NCI-H146 (cell line): ENCODE results near the gene FOXK2.
A peak's percentile ranks its signal among the peaks of the same experiment; 100 is the strongest.
"Not testable (repeated sequence)": the region's sequence is repeated elsewhere in the genome, so short reads cannot be mapped to it uniquely, and the experiment has no call there.

Source experiments
- DNase-seq: peaks from one replicate; lab custom pipeline; 2025; lab: John Stamatoyannopoulos, UW

Gene FOXK2

DNA sequence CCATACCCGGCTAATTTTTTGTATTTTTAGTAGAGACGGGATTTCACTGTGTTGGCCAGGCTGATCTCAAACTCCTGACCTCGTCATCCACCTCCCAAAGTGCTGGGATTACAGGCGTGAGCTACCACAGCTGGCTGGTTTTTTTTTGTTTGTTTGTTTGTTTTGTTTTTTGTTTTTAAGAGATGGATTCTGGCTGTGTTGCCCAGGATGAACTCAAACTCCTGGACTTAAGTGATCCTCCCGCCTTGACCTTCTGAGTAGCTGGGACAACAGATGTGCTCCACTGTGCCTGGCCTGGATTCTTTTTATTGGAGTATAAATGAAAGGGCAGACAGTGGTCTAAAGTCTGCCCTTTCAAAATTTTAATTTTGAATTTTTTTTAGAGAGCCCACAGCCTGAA, 44.7 kb downstream of the FOXK2 start:
- DNase-seq, result no peak

DNA sequence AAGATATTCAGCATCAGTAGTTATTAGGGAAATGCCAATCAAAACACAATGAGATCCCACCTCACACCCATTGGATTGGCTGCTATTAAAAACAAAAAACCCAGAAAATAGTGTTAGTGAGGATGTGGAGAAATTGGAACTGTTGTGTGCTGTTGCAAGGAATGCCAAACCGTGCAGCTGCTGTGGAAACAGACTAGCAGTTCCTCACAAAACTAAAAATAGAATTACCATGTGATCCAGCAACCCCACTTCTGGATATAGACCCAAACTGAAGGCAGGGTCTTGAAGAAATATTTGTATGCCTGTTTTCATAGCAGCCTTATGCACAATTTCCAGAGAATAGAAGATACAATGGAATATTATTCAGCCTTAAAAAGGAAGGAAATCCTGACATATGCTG, 46.0 kb downstream of the FOXK2 start:
- DNase-seq, result no peak

DNA sequence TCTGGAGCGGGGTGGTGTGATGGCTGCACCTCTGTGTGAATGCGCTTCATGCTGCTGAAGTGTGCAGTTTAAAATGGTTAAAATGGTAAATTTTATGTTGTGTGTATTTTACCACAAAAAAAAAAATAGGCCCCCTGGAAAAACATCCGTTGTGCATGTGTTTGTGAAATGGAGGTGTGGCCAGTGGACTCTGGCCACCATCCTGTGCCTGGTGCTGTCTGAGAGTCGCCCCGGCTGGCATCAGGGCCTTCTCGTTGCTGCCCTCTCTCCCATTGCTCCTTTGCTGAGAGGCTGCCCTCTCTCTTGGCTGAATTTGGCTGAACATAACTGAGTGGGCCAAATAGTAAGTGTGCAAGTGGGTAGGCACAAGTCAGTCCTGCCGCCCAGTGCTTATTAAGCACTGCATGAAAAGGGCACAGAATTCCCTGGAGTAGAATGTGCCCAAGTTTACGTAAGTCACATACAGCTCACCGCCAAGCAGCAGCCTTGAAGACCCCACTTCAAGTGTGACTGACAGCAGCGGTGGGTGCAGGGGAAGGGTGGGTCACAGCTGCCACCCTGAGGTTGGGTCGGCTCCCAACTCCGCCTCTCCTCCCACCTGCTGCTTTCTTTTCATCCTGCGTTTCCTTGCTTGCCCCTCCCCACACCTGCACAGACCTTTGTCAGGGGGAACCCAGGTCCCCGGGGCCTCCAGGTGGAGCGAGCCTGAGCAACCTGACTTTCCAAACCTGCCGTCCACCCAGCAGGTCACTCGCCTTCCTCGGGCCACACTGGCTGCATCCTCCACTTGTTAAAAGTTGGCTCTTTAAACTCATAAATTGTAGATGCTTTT, 46.8 kb downstream of the FOXK2 start:
- peak; percentile 64 for DNase-seq

DNA sequence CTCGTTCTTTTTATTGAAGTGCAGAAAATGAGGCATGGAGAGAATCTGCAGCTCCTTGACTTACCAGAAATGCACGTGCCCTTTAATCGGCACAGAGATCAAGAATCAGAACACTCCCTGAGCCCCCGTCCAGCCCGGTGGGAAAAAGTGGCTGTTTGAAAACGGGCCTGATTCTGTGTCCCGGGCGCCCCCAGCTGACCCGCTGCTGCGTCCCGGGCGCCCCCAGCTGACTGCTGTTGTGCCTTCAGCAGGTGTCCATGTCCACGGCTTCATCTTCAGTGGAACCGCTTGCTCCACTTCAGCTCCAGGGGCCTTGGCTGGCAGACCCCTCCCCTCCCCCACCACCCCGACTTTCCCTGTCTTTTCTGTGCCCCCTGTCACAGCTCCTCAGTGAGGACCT, 47.8 kb downstream of the FOXK2 start:
- no peak for DNase-seq

DNA sequence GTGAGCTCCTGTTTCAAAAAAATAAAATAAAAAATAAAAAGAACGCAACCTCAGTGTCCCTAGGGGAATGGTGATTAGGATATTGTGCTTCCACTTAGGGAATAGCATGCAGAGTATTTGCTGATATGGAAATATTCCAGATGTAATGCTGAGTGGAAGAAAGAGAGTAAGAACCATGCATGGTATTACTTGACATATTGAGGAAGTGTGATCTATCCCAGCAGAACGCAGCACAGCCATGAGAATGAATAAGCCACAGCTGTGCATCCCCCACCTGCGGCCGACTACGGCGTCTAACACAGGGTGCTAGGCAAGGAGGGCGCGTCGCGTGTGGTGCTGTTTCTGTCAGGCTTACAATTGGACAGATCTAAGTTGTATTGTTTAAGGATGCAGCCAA, 49.5 kb downstream of the FOXK2 start:
- DNase-seq, result no peak

DNA sequence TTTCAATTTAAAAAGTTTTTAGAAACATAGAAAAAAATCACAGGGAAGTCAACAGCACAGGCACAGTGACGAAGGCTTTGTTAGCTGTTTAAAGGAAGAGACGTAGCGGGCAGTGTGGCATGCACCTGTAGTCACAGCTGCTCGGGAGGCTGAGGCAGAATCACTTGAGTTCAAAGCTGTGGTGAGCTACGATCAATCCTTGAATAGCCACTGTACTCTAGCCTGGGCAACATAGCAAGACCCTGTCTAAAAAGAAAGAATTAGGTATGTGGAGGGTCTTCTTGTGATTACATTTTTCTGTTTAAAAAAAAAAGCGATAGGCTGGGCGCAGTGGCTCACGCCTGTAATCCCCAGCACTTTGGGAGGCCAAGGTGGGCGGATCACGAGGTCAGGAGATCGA, 50.1 kb downstream of the FOXK2 start:
- no peak for DNase-seq

DNA sequence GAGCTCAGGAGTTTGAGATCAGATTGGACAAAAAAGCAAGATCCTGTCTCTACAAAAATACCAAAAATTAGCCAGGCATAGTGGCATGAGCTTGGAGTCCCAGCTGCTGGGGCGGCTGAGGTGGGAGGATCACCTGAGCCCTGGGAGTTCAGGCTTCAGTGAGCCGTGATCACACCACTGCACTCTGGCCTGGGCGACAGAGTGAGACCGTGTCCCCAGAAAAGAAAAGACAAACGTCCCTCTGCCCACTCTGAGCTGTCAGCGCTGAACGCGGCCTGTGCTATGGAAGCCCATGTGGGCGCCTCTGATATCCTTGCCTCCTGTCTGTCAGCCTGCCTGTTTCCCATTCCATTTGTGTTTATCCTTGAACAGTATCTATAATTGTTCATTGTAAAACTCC, 50.7 kb downstream of the FOXK2 start:
- no peak for DNase-seq

DNA sequence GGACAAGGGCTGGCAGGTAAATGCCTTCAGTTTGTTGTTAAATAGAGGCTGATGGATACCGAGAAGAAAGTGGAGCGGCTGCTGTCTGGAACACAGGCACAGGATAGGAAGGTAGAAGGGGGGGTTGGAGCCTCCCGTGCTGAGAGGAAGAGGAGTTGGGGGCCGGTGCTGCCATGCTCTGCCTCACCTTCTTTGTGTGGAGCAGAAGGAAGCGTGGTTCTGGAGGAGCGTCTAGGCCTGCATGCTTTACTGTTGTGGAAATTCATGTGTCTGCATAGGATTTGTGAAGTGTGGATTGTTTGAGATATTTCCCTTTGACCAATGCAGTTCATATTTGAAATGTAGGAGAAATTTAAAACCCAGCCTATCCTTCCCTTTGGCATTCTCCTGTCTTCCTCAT, 52.3 kb downstream of the FOXK2 start:
- no peak for DNase-seq

DNA sequence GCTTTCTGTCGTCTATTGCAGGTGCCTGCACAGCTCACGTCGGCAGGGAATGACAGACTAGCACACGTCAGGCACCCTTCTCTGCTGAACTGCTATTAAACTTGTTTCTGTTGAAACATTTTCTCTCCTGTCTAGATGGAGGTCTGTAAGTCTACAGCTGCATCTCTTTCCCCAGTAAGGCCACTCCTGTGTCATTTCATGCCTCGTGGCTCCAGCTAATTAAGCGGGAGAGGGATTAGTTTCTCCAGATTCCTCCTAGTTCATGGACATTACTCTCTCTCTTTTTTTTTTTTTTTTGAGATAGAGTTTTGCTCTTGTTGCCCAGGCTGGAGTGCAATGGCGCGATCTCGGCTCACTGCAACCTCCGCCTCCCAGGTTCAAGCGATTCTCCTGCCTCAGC, 54.5 kb downstream of the FOXK2 start:
- no peak for DNase-seq

DNA sequence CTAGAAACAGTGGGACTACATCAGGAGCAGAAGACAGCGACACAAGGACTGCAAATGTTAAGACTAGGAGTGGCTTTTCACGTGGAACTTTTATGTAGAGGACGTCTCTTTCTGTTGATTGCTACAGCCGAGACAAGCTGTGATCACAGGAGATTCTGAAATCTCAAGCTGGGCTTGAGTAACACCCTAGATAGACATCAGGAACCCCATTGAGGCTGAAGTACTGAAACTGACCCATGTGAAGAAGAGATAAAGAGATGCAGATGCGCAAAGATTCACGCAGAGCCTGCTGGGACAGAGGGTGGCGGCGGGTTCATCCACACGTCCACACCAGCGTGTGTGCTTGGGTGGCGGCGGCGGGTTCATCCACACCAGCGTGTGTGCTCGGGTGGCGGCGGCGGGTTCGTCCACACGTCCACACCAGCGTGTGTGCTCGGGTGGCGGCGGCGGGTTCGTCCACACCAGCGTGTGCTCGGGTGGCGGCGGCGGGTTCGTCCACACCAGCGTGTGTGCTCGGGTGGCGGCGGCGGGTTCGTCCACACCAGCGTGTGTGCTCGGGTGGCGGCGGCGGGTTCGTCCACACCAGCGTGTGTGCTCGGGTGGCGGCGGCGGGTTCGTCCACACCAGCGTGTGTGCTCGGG, 56.2 kb downstream of the FOXK2 start:
- DNase-seq, result not testable (repeated sequence)

DNA sequence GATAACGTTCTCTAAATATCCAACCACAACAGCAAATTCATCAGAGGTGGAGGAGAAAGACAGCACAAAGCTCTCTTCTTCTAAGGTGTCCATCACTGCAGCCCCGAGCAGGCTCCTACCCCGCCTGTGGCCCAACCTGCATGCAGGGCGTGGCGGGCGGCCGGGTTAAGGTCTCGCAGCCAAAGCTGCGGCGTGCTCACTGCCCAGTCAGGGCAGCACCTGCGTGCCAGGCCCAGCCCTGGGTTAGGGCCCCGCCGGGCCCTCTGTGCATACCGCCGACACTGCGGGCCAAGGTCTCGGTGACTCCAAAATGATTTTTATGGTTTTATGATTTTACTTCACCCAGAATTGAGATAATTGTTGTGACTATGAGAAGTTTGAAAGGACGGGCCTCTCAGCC, 57.8 kb downstream of the FOXK2 start:
- no peak for DNase-seq

DNA sequence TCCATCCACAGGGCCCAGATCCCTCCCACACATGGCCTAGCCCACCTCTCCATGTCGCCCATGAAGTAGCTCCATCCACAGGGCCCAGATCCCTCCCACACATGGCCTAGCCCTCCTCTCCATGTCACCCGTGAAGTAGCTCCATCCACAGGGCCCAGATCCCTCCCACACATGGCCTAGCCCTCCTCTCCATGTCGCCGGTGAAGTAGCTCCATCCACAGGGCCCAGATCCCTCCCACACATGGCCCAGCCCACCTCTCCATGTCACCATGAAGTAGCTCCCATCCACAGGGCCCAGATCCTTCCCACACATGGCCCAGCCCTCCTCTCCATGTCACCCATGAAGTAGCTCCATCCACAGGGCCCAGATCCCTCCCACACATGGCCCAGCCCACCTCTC, 60.4 kb downstream of the FOXK2 start:
- DNase-seq, result not testable (repeated sequence)

DNA sequence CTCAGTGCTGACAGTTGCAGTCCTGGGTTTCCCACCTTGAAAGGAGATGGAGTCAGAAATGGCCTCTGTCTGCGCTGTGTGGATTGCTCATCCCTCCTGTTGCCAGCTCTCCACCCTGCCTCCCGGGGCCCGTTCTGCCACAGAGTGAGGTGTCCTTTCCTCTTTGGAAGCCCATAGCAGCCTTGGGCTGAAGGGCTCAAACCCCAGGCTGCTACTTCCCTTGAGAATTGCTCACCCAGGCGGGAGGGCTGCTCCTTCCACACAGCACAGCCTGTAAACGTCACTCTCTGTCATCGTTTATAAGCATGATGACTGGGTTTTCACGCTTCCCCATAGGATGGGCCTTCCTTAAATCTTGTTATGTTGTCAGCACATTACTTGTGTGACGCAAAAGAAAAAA, 62.7 kb downstream of the FOXK2 start:
- no peak for DNase-seq

DNA sequence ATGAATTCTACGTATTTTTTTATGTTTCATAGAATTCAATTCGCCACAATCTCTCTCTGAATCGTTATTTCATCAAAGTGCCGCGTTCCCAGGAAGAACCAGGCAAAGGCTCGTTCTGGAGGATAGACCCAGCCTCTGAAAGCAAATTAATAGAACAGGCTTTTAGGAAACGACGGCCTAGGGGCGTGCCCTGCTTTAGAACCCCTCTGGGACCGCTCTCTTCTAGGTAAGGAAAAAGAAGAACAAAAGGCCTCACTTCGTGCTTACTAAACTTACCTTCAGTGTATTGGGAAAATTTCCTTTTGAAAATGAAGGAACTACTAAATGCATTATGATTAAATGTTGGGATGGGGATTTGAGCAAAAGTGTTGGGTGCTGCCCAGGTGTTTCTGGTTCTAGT, 63.2 kb downstream of the FOXK2 start:
- no peak for DNase-seq

DNA sequence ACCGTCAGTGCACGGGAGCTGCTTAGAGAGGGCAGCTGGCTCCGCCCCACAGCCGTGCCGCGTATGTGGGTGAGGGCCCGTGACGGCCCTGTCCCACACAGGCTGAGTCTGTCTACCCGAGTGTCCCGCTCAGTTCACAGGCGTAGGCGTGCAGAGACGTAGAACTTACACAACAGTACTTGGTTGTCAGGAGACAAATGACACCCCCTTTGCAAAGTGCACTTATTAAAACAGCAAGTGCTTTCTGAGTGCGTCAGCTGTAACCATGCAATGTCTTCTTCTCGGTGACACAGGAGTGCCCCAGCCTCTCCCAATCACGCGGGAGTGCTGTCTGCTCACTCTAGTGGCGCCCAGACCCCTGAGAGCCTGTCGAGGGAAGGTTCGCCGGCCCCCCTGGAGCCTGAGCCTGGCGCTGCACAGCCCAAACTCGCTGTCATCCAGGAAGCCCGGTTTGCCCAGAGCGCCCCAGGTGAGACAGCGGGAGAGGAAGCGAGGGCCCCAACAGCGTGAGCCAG, 64.2 kb downstream of the FOXK2 start:
- DNase-seq, result no peak

DNA sequence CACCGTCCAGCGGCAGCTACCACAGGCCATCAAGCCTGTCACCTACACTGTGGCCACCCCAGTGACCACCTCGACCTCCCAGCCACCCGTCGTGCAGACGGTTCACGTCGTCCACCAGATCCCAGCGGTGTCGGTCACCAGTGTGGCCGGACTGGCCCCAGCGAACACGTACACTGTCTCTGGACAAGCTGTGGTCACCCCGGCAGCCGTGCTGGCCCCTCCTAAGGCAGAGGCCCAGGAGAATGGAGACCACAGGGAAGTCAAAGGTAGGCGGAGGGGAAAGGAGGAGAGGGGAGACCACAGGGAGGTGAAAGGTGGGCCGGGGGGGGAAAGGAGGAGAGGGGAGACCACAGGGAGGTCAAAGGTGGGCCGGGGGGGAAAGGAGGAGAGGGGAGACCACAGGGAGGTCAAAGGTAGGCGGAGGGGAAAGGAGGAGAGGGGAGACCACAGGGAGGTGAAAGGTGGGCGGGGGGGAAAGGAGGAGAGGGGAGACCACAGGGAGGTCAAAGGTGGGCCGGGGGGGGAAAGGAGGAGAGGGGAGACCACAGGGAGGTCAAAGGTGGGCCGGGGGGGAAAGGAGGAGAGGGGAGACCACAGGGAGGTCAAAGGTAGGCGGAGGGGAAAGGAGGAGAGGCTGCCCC, 66.5 kb downstream of the FOXK2 start:
- DNase-seq, result not testable (repeated sequence)

DNA sequence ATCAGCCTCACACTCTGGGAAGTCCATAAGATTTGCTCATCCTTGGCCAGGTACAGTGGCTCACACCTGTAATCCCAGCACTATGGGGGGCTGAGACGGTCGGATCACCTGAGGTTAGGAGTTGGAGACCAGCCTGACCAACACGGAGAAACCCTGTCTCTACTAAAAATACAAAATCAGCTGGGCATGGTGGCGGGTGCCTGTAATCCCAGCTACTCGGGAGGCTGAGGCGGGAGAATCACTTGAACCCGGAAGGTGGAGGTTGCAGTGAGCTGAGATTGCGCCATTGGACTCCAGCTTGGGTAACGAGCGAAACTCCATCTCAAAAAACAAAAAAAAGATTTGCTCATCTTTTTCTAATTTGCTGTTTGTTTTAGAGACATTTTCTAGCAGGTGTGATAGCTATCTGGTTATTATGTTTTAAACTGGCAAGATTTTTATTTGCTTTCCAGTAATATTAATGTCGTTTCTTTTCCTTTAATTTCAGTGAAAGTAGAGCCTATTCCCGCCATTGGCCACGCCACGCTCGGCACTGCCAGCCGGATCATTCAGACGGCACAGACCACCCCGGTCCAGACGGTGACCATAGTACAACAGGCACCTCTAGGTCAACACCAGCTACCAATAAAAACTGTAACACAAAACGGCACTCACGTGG, 67.2 kb downstream of the FOXK2 start:
- no peak for DNase-seq

DNA sequence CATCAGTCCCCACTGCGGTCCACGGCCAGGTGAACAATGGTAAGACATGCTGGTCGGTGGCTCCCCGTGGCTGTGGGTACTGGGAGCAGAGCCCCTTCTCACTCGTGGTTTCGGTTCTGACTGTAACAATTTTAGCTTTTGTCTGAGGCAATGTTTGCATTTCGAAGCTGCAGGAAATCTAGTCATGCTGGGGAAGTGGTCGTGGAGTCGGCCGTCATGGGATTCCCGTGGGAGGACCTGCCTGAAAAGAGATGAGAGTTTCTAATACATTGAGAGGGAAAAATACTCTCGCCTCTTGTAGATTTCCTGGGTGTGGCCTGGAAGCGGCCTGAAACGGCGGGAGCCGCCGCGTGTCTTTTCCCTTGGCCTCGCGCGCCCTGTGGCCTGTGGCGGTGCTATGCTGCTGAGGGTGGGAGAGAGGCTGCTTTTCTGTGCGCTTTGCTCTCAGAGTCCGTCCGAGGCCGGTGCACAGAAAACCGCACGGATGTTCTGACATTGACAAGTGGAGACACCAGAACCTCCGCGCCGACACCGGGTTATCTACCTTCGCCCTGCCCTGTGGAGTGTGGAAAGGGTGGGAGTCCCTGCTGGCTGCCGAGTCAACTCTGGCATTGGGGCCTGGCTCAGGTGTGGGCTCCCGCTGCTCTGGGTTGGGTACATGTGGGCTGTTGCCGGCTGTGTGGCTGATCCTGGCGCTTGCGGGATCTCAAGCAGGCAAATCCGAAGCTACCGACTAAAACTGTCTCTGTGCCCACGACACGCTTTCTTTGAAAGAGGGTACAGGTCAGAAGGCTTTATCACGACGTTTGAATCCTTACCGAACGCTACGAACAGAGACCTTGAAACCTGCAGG, 67.9 kb downstream of the FOXK2 start:
- DNase-seq, result no peak

DNA sequence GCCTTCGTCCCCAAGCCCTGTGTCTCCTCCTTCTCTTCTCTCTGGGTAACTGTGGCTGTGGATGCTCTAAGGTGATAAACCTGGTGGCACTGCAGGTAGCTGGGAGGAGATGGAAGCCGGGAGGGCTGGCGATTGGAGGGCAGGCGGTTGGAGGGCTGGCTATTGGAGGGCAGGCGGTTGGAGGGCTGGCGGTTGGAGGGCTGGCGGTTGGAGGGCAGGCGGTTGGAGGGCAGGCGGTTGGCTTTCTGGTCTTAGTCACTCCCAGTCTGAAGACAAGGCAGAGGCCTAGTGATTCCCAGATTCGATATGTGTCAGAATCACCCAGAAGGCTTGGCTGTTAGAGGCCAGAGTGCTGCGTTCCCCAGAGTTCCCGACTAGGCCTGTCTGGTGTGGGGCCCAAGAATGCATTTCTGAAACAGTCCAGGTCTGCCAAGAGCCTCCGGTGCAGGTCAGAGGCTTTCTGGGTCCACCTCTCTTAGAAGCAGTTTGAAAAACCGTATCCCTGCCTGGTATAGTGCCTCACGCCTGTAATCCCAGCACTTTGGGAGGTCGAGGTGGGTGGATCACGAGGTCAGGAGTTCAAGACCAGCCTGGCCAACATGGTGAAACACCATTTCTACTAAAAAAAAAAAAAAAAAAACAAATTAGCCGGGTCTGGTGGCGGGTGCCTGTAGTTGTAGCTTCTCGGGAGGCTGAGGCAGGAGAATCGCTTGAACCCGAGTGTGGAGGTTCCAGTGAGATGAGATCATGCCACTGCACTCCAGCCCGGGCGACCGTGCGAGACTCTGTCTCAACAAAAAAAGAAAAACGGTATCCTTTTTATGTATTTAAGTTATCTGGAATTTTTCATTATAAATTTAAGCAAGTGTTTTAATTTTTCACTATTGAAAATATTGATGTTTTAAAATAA, 69.0 kb downstream of the FOXK2 start:
- no peak for DNase-seq

DNA sequence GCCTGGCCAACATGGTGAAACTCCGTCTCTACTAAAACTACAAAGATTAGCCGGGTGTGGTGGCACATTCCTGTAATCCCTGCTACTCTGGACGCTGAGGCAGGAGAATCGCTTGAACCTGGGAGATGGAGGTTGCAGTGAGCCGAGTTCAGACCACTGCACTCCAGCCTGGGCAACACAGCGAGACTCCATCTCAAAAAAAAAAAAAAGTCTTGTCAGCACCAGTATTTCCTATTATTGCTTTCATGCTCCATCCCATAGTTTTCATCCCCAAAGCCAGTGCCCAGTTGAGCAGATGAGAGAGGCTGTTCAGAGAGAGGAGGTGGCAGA, 70.3 kb downstream of the FOXK2 start:
- DNase-seq, result no peak

DNA sequence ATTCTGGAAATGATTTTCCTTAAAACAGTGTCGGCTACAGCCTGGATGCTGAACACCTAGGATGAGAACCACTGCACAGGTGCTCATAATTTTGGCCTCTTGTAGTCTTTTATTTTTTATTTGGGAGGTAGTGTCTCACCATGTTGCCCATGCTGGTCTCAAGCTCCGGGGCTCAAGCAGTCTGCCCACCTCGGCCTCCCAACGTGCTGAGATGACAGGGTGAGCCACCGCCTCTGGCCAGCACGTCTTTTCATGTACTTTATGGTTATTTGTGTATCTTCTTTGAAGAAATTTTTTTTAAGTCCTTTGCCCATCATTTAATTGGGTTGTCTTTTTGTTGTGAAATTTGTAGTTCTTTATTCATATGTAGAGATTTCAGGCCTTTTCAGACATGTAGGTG, 70.7 kb downstream of the FOXK2 start:
- no peak for DNase-seq
